CD1c-positive myeloid dendritic cell (primary cell): Measurements from ENCODE around the gene PON3.
"Not testable (repeated sequence)": the region's sequence is repeated elsewhere in the genome, so short reads cannot be mapped to it uniquely, and the experiment has no call there.

ENCODE experiments used
- DNase-seq: peaks from one replicate; pipeline ENCODE4 v3.0.0-alpha.2; 2016; ENCODE audit errors: extremely low spot score

Gene PON3

GRCh38 chr7:95411666-95412065 is 15.5 kb upstream of the PON3 start:
- no peak for DNase-seq

- no peak for DNase-seq
These were observed 14.9 kb upstream of the PON3 start for GRCh38 chr7:95411036-95411435.

- no peak for DNase-seq
These were observed 11.6 kb upstream of the PON3 start for GRCh38 chr7:95407751-95408150.

GRCh38 chr7:95405800-95406199 is 9.6 kb upstream of the PON3 start:
- no peak for DNase-seq

- DNase-seq, result no peak
These were observed 9.0 kb upstream of the PON3 start for GRCh38 chr7:95405208-95405607.

GRCh38 chr7:95404316-95404865 is 8.2 kb upstream of the PON3 start:
- DNase-seq, result no peak

GRCh38 chr7:95398155-95398940 is 2.2 kb upstream of the PON3 start:
- DNase-seq, result no peak

- no peak for DNase-seq
These were observed 1.2 kb upstream of the PON3 start for GRCh38 chr7:95397381-95397780.

GRCh38 chr7:95395755-95396135 is 430 bp downstream of the PON3 start:
- no peak for DNase-seq

- DNase-seq, result no peak
These were observed 1.8 kb downstream of the PON3 start for GRCh38 chr7:95394370-95394769.

- DNase-seq, result no peak
These were observed 4.4 kb downstream of the PON3 start for GRCh38 chr7:95391761-95392160.

- no peak for DNase-seq
These were observed 6.7 kb downstream of the PON3 start for GRCh38 chr7:95389516-95389915.

- not testable (repeated sequence) for DNase-seq
These were observed 16.7 kb downstream of the PON3 start for GRCh38 chr7:95379457-95379856.

- no peak for DNase-seq
These were observed 19.4 kb downstream of the PON3 start for GRCh38 chr7:95376632-95377400.

GRCh38 chr7:95375591-95376257 is 20.5 kb downstream of the PON3 start:
- no peak for DNase-seq

- no peak for DNase-seq
These were observed 22.9 kb downstream of the PON3 start for GRCh38 chr7:95373323-95373722.

GRCh38 chr7:95368235-95368634 is 27.9 kb downstream of the PON3 start:
- no peak for DNase-seq

GRCh38 chr7:95367606-95368005 is 28.6 kb downstream of the PON3 start:
- no peak for DNase-seq

- no peak for DNase-seq
These were observed 31.0 kb downstream of the PON3 start for GRCh38 chr7:95365151-95365550.

- no peak for DNase-seq
These were observed 38.6 kb downstream of the PON3 start for GRCh38 chr7:95357623-95358022.

GRCh38 chr7:95342642-95343307 is 53.4 kb downstream of the PON3 start:
- no peak for DNase-seq

- no peak for DNase-seq
These were observed 54.1 kb downstream of the PON3 start for GRCh38 chr7:95342029-95342428.
